RWPE2 (cell line): Measurements from ENCODE around the gene OSBPL10.

ENCODE experiments used
- ATAC-seq: fragments of 200-7000 bp; cut with Tn5 transposase; 3 replicates; pipeline ENCODE4 v1.9.1; 2021; ENCODE audit warnings: low read depth
- DNase-seq: peaks from one replicate; pipeline ENCODE4 v3.0.0-alpha.2; 2020; ENCODE audit warnings: low spot score
- H3K27ac ChIP-seq: fragments of 450-650 bp; 2 replicates; pipeline ENCODE4 v1.5.1; 2017; ENCODE audit warnings: mild to moderate bottlenecking; ENCODE audit not compliant: poor library complexity, severe bottlenecking
- H3K27me3 ChIP-seq: fragments of 250-450 bp; sonication (Bioruptor Pico); 2 replicates; pipeline ENCODE4 v1.5.1; 2021; ENCODE audit warnings: mild to moderate bottlenecking, moderate library complexity; ENCODE audit not compliant: insufficient read depth, poor library complexity, severe bottlenecking
- H3K36me3 ChIP-seq: fragments of 250-450 bp; sonication (Bioruptor Pico); 2 replicates; pipeline ENCODE4 v1.5.1; 2020; ENCODE audit warnings: low read depth, mild to moderate bottlenecking, moderate library complexity
- H3K4me1 ChIP-seq: fragments of 250-450 bp; sonication (Bioruptor Pico); 2 replicates; pipeline ENCODE4 v1.5.1; 2021; ENCODE audit warnings: mild to moderate bottlenecking, moderate library complexity; ENCODE audit not compliant: insufficient read depth, poor library complexity, severe bottlenecking
- H3K4me3 ChIP-seq: fragments of 250-450 bp; sonication (Bioruptor Pico); 2 replicates; pipeline ENCODE4 v1.5.1; 2021; ENCODE audit warnings: mild to moderate bottlenecking, moderate library complexity; ENCODE audit not compliant: severe bottlenecking
- H3K9me3 ChIP-seq: fragments of 250-450 bp; sonication (Bioruptor Pico); 2 replicates; pipeline ENCODE4 v1.5.1; 2021; ENCODE audit warnings: mild to moderate bottlenecking, moderate library complexity; ENCODE audit not compliant: severe bottlenecking
- CTCF ChIP-seq: fragments of 450-650 bp; IDR thresholded peaks from one replicate; pipeline ENCODE4 v1.5.1; 2017; ENCODE audit warnings: mild to moderate bottlenecking, moderate library complexity; ENCODE audit not compliant: poor library complexity, severe bottlenecking

OSBPL10 gene

GRCh38 chr3:31924610-31925270, 56.3 kb downstream of the OSBPL10 start:
- peaks cover 5% of the 10 kb centered on the region for H3K9me3 ChIP-seq
- no peak for ATAC-seq
- DNase-seq, result no peak

GRCh38 chr3:31922962-31923361, 58.1 kb downstream of the OSBPL10 start:
- Histone ChIP-seq H3K27me3 (no peaks in the 10 kb centered on the region), H3K9me3 (peaks cover 5% of the 10 kb centered on the region), H3K27ac (no peak overlapping the region), H3K4me3 (no peak overlapping the region), H3K4me1 (peaks cover 26% of the 10 kb centered on the region), H3K36me3 (peaks cover 16% of the 10 kb centered on the region)
- no peak for TF ChIP-seq CTCF
- DNase-seq (no peak), ATAC-seq (no peak)

More at GRCh38 chr3:31924610-31925270, 56.3 kb downstream of the OSBPL10 start:
- Histone ChIP-seq H3K4me3 (no peak overlapping the region), H3K36me3 (peaks cover 16% of the 10 kb centered on the region), H3K27me3 (no peaks in the 10 kb centered on the region), H3K27ac (no peak overlapping the region), H3K4me1 (peaks cover 17% of the 10 kb centered on the region)
- no peak for TF ChIP-seq CTCF

- H3K9me3 ChIP-seq, result peaks cover 5% of the 10 kb centered on the region
- no peak overlapping the region for H3K27ac ChIP-seq
- H3K4me3 ChIP-seq, result no peak overlapping the region
- DNase-seq, result no peak
- no peak for TF ChIP-seq CTCF
- no peak for ATAC-seq
- peaks cover 16% of the 10 kb centered on the region for H3K4me1 ChIP-seq
- H3K36me3 ChIP-seq, result peaks cover 16% of the 10 kb centered on the region
- no peaks in the 10 kb centered on the region for H3K27me3 ChIP-seq
Measured at GRCh38 chr3:31921837-31922236, 59.2 kb downstream of the OSBPL10 start.

- Histone ChIP-seq H3K4me3 (no peak overlapping the region), H3K27ac (no peak overlapping the region), H3K27me3 (no peaks in the 10 kb centered on the region), H3K9me3 (peaks cover 5% of the 10 kb centered on the region), H3K36me3 (peaks cover 16% of the 10 kb centered on the region), H3K4me1 (peaks cover 15% of the 10 kb centered on the region)
- no peak for TF ChIP-seq CTCF
- ATAC-seq, result no peak
- no peak for DNase-seq
Measured at GRCh38 chr3:31920310-31920709, 60.8 kb downstream of the OSBPL10 start.

- Histone ChIP-seq H3K9me3 (peaks cover 5% of the 10 kb centered on the region), H3K36me3 (peaks cover 16% of the 10 kb centered on the region), H3K4me1 (peaks cover 15% of the 10 kb centered on the region), H3K27me3 (no peaks in the 10 kb centered on the region), H3K4me3 (no peak overlapping the region), H3K27ac (peak overlapping the region; percentile 14)
- no peak for TF ChIP-seq CTCF
- DNase-seq, result no peak
- no peak for ATAC-seq
Measured at GRCh38 chr3:31919528-31919927, 61.5 kb downstream of the OSBPL10 start.
